ENCODE data around the gene DCBLD1. TPM values are rescaled to one million over a fixed set of nuclear protein-coding genes. Genes with fewer than 3 reads are reported as not detected.

Gene DCBLD1
- total RNA-seq, 2 experiments from 2014 or later, result 0.08 TPM; not detected in 1

GRCh38 chr6:117525607-117526006 is 43.1 kb downstream of the DCBLD1 start:
- H3K9me3 ChIP-seq (ENCODE audit: low read length), result no peaks in the 10 kb centered on the region
- H3K36me3 ChIP-seq (ENCODE audit: insufficient read depth, low read length), result no peaks in the 10 kb centered on the region
- intact Hi-C loops (cut with micrococcal nuclease; ENCODE audit: unreplicated experiment), result no loop called here
- no peaks in the 10 kb centered on the region for H3K79me2 ChIP-seq (ENCODE audit: insufficient read depth, low read depth, low read length)
- H3K27ac ChIP-seq (ENCODE audit: low read depth, low read length, poor library complexity, severe bottlenecking), result no peak overlapping the region
- H3K4me1 ChIP-seq (ENCODE audit: insufficient read depth, low read length, poor library complexity, severe bottlenecking), result no peaks in the 10 kb centered on the region
- H2AFZ ChIP-seq (ENCODE audit: low read length), result no peak overlapping the region
- DNase-seq (ENCODE audit: low spot score), result no peak
- H3K4me3 ChIP-seq (ENCODE audit: low read depth, low read length, poor library complexity, severe bottlenecking), result no peak overlapping the region
- CTCF ChIA-PET (ENCODE audit: unreplicated experiment), result no interaction called here
- BruUV-seq (replicated peaks), result no TSS peak
- no peak overlapping the region for H3K4me2 ChIP-seq (ENCODE audit: low read length)
- POLR2A ChIA-PET, result interaction anchor here (0.6 kb wide), 1 partner anchor 170 kb away, joined by 3 read pairs; no protein-coding TSS in a partner anchor
- no peak for TF ChIP-seq EZH2phosphoT487 (IDR thresholded peaks at IDR 0.05; ENCODE audit: borderline replicate concordance, low read depth, low read length)
- TF ChIP-seq CTCF (conservative IDR thresholded peaks at IDR 0.05; ENCODE audit: low read length), result no peak
- H4K20me1 ChIP-seq (ENCODE audit: insufficient read depth, low read length), result no peaks in the 10 kb centered on the region
- no peaks in the 10 kb centered on the region for H3K9me2 ChIP-seq (ENCODE audit: insufficient read depth, low read length)

- Histone ChIP-seq H3K4me3 (ENCODE audit: low read depth, low read length, poor library complexity, severe bottlenecking) (no peak overlapping the region), H3K79me2 (ENCODE audit: insufficient read depth, low read depth, low read length) (no peaks in the 10 kb centered on the region), H3K9me2 (ENCODE audit: insufficient read depth, low read length) (no peaks in the 10 kb centered on the region), H3K27ac (ENCODE audit: low read depth, low read length, poor library complexity, severe bottlenecking) (no peak overlapping the region), H3K4me1 (ENCODE audit: insufficient read depth, low read length, poor library complexity, severe bottlenecking) (no peaks in the 10 kb centered on the region), H3K36me3 (ENCODE audit: insufficient read depth, low read length) (no peaks in the 10 kb centered on the region), H3K9me3 (ENCODE audit: low read length) (no peaks in the 10 kb centered on the region), H3K4me2 (ENCODE audit: low read length) (no peak overlapping the region), H2AFZ (ENCODE audit: low read length) (no peak overlapping the region), H4K20me1 (ENCODE audit: insufficient read depth, low read length) (no peaks in the 10 kb centered on the region)
- no peak for DNase-seq (ENCODE audit: low spot score)
- TF ChIP-seq EZH2phosphoT487 (IDR thresholded peaks at IDR 0.05; ENCODE audit: borderline replicate concordance, low read depth, low read length) (no peak), CTCF (conservative IDR thresholded peaks at IDR 0.05; ENCODE audit: low read length) (no peak)
- CTCF ChIA-PET (ENCODE audit: unreplicated experiment), result no interaction called here
- POLR2A ChIA-PET, result interaction anchor here (1.0 kb wide), 1 partner anchor 8 kb away, joined by 3 read pairs; no protein-coding TSS in a partner anchor
- intact Hi-C loops (cut with micrococcal nuclease; ENCODE audit: unreplicated experiment), result no loop called here
- no TSS peak for BruUV-seq (replicated peaks)
Observed at GRCh38 chr6:117530467-117531242, 48.2 kb downstream of the DCBLD1 start.

- Histone ChIP-seq H4K20me1 (ENCODE audit: insufficient read depth, low read length) (no peaks in the 10 kb centered on the region), H3K27ac (ENCODE audit: low read depth, low read length, poor library complexity, severe bottlenecking) (no peak overlapping the region), H3K4me2 (ENCODE audit: low read length) (no peak overlapping the region), H3K4me3 (ENCODE audit: low read depth, low read length, poor library complexity, severe bottlenecking) (no peak overlapping the region), H3K9me2 (ENCODE audit: insufficient read depth, low read length) (no peaks in the 10 kb centered on the region), H3K36me3 (ENCODE audit: insufficient read depth, low read length) (no peaks in the 10 kb centered on the region), H2AFZ (ENCODE audit: low read length) (no peak overlapping the region), H3K79me2 (ENCODE audit: insufficient read depth, low read depth, low read length) (no peaks in the 10 kb centered on the region), H3K9me3 (ENCODE audit: low read length) (no peaks in the 10 kb centered on the region), H3K4me1 (ENCODE audit: insufficient read depth, low read length, poor library complexity, severe bottlenecking) (no peaks in the 10 kb centered on the region)
- intact Hi-C loops (cut with micrococcal nuclease; ENCODE audit: unreplicated experiment), result no loop called here
- DNase-seq (ENCODE audit: low spot score), result no peak
- ChIA-PET POLR2A (interaction anchor here (1.0 kb wide), 1 partner anchor 9 kb away, joined by 3 read pairs; no protein-coding TSS in a partner anchor), CTCF (ENCODE audit: unreplicated experiment) (no interaction called here)
- TF ChIP-seq EZH2phosphoT487 (IDR thresholded peaks at IDR 0.05; ENCODE audit: borderline replicate concordance, low read depth, low read length) (no peak), CTCF (conservative IDR thresholded peaks at IDR 0.05; ENCODE audit: low read length) (no peak)
- BruUV-seq (replicated peaks), result no TSS peak
Observed at GRCh38 chr6:117531346-117531745, 48.9 kb downstream of the DCBLD1 start.
